ENCODE measurements around the gene BLMH.
A peak's percentile ranks its signal among the peaks of the same experiment; 100 is the strongest.
"Not testable (repeated sequence)": the region's sequence is repeated elsewhere in the genome, so short reads cannot be mapped to it uniquely, and the experiment has no call there.

BLMH gene

GRCh38 chr17:30244853-30245385 lies 46.8 kb downstream of the BLMH start:
- no peak for DNase-seq

- DNase-seq: no peak
Observed at GRCh38 chr17:30243568-30243967, 48.2 kb downstream of the BLMH start.

GRCh38 chr17:30243002-30243401 lies 48.7 kb downstream of the BLMH start:
- DNase-seq: no peak

GRCh38 chr17:30241051-30241450 lies 50.7 kb downstream of the BLMH start:
- DNase-seq: no peak

GRCh38 chr17:30240177-30240576 lies 51.6 kb downstream of the BLMH start:
- no peak for DNase-seq

GRCh38 chr17:30239089-30239462 lies 52.7 kb downstream of the BLMH start:
- DNase-seq: no peak

- DNase-seq: no peak
Observed at GRCh38 chr17:30238387-30239088, 53.2 kb downstream of the BLMH start.

- DNase-seq: no peak
Observed at GRCh38 chr17:30238003-30238344, 53.8 kb downstream of the BLMH start.

GRCh38 chr17:30237296-30238002 lies 54.3 kb downstream of the BLMH start:
- no peak for DNase-seq

GRCh38 chr17:30236766-30237165 lies 55.0 kb downstream of the BLMH start:
- peak; percentile 92 for DNase-seq

GRCh38 chr17:30236297-30236624 lies 55.5 kb downstream of the BLMH start:
- no peak for DNase-seq

- DNase-seq: no peak
Observed at GRCh38 chr17:30235386-30236296, 56.1 kb downstream of the BLMH start, which contains the start of gene SLC6A4. Gene SLC6A4 (minus strand): TSS chr17:30235697. CDS start chr17:30221958, 13,739 bp downstream.

GRCh38 chr17:30234964-30235363 lies 56.8 kb downstream of the BLMH start:
- DNase-seq: no peak

- DNase-seq: no peak
Observed at GRCh38 chr17:30234296-30234695, 57.4 kb downstream of the BLMH start.

GRCh38 chr17:30232824-30233427 lies 58.8 kb downstream of the BLMH start:
- DNase-seq: no peak

GRCh38 chr17:30232015-30232823 lies 59.5 kb downstream of the BLMH start:
- DNase-seq: no peak

- no peak for DNase-seq
Observed at GRCh38 chr17:30230596-30231125, 61.1 kb downstream of the BLMH start.

GRCh38 chr17:30230009-30230408 lies 61.7 kb downstream of the BLMH start:
- DNase-seq: not testable (repeated sequence)

- no peak for DNase-seq
Observed at GRCh38 chr17:30229012-30229411, 62.7 kb downstream of the BLMH start.

- DNase-seq: no peak
Observed at GRCh38 chr17:30228011-30228410, 63.7 kb downstream of the BLMH start.

GRCh38 chr17:30226878-30227277 lies 64.9 kb downstream of the BLMH start:
- DNase-seq: no peak
